ENCODE measurements around the gene DOCK8.

DNA sequence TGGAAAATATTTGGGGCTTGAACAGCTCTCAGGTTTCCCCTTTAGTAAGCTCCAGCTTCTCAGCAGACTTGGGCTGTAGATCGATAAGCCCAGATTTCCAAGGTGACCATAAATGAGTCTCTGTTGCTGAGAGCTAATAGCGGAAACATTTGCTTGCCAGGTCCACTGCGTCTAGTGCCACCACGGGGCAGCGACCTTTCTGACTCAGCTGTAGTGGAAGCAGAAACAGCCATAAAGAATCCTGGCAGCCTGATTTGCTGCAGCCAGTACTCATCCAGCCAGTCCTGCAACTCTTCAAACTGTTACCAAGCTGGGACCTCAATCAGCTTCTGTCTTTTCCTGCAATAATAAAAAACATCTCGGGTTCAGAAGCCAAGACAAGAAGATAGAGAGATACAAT, 241.7 kb downstream of the DOCK8 start:
- no peak for TF ChIP-seq CTCF (IDR thresholded peaks at IDR 0.05)
- no peak for TF ChIP-seq POLR2A (IDR thresholded peaks at IDR 0.05)
